Measurements from ENCODE around the gene SH3BP4. TPM values are rescaled to one million over a fixed set of nuclear protein-coding genes. Genes with fewer than 3 reads are reported as not detected.

Gene SH3BP4
- total and polyA plus RNA-seq, 2 of the 13 experiments (the other 11 are each of a cell fraction or from before 2014, with no cell fraction given), result 34.6 to 99.1 TPM

GRCh38 chr2:234996069-234996940 is 44.5 kb downstream of the SH3BP4 start (continued):
- no peak for TF ChIP-seq ZBTB26 (CRISPR knock-in tag; IDR thresholded peaks at IDR 0.05; ENCODE audit: borderline replicate concordance)
- no peak for TF ChIP-seq ZNF709 (CRISPR knock-in tag; IDR thresholded peaks at IDR 0.05)
- TF ChIP-seq NFE2 (CRISPR knock-in tag; IDR thresholded peaks at IDR 0.05), result no peak
- TF ChIP-seq NR2F2 (IDR thresholded peaks at IDR 0.05; ENCODE audit: borderline replicate concordance, low read depth), result 0 out of 2 replicates have a peak, but pooled peaks have one; percentile 25
- no peak for TF ChIP-seq ATF7 (IDR thresholded peaks at IDR 0.05)
- TF ChIP-seq ATF7 (CRISPR knock-in tag; IDR thresholded peaks at IDR 0.05), result no peak
- TF ChIP-seq TFDP1 (CRISPR knock-in tag; IDR thresholded peaks at IDR 0.05; ENCODE audit: borderline replicate concordance), result no peak
- TF ChIP-seq CTCF (CRISPR knock-in tag; IDR thresholded peaks at IDR 0.05), result no peak
- TF ChIP-seq SIN3A (IDR thresholded peaks at IDR 0.05; ENCODE audit: borderline replicate concordance, low read depth, low read length), result no peak
- no peak for TF ChIP-seq SETDB1 (CRISPR knock-in tag; IDR thresholded peaks at IDR 0.05; ENCODE audit: borderline replicate concordance)
- TF ChIP-seq ZNF451 (CRISPR knock-in tag; IDR thresholded peaks at IDR 0.05), result no peak
- no peak for TF ChIP-seq RBM39 (IDR thresholded peaks at IDR 0.05; ENCODE audit: low read depth, low read length, poor library complexity, severe bottlenecking)
- TF ChIP-seq RCOR2 (CRISPR knock-in tag; IDR thresholded peaks at IDR 0.05), result no peak
- TF ChIP-seq ZNF280D (CRISPR knock-in tag; IDR thresholded peaks at IDR 0.05), result no peak
- no peak for TF ChIP-seq PATZ1 (CRISPR knock-in tag; IDR thresholded peaks at IDR 0.05)
- TF ChIP-seq GLI4 (CRISPR knock-in tag; IDR thresholded peaks at IDR 0.05; ENCODE audit: borderline replicate concordance), result no peak
- TF ChIP-seq FOXA1 (IDR thresholded peaks at IDR 0.05), result no peak
- no peak for TF ChIP-seq FOXA1 (CRISPR knock-in tag; IDR thresholded peaks at IDR 0.05)

Data from HepG2 (cell line).